Upper lobe of right lung (tissue), 1 donor: ENCODE results near the gene CHRDL2. TPM values are rescaled to one million over a fixed set of nuclear protein-coding genes. Genes with fewer than 3 reads are reported as not detected.

Experiments
- ATAC-seq: fragments of 200-7000 bp; cut with Tn5 transposase; one replicate; pipeline ENCODE4 v1.9.1; 2020; ENCODE audit warnings: mild to moderate bottlenecking, moderate library complexity
- DNase-seq: peaks from one replicate; pipeline ENCODE4 v3.0.0-alpha.2; 2020
- H3K27ac ChIP-seq: fragments of 200-600 bp; one replicate; pipeline ENCODE4 v1.8.0; 2022
- H3K27me3 ChIP-seq: fragments of 200-600 bp; one replicate; pipeline ENCODE4 v1.8.0; 2022; ENCODE audit warnings: mild to moderate bottlenecking
- H3K36me3 ChIP-seq: fragments of 200-600 bp; one replicate; pipeline ENCODE4 v1.8.0; 2022
- H3K4me1 ChIP-seq: fragments of 200-600 bp; one replicate; pipeline ENCODE4 v1.8.0; 2022
- H3K4me3 ChIP-seq: fragments of 200-600 bp; one replicate; pipeline ENCODE4 v1.8.0; 2022; ENCODE audit warnings: mild to moderate bottlenecking
- H3K9me3 ChIP-seq: fragments of 200-600 bp; one replicate; pipeline ENCODE4 v1.8.0; 2022
- CTCF ChIP-seq: fragments of 200-600 bp; IDR thresholded peaks from one replicate; pipeline ENCODE4 v1.8.0; 2022; ENCODE audit warnings: antibody characterized with exemption
- intact Hi-C: fragments of 100-400 bp; cut with DNase I; formaldehyde crosslinking; loops from one replicate; pipeline ENCODE4 v1.11.0; 2022
- total RNA-seq: library from RNA; stranded (reverse); fragmentation: NEBNext Ultra II Directional; extraction: Animal tissue kit (Norgen Biotek cat#: 25700); gene quantifications from one replicate; pipeline ENCODE4 v1.2.1, GENCODE V29; 2021
- donor health status: DM: no; HTN: yes; CAD: no; lungs with severe emphysema.

Gene CHRDL2
- total RNA-seq, 1 donor from 2014 or later, result 1.6 TPM

- Histone ChIP-seq H3K4me1 (peaks cover 23% of the 10 kb centered on the region), H3K4me3 (no peak overlapping the region), H3K36me3 (no peaks in the 10 kb centered on the region), H3K27ac (no peak overlapping the region), H3K27me3 (no peaks in the 10 kb centered on the region), H3K9me3 (no peaks in the 10 kb centered on the region)
- ATAC-seq (no peak), DNase-seq (no peak)
- intact Hi-C loops, result no loop called here
- TF ChIP-seq CTCF, result no peak
Measured at GRCh38 chr11:74694136-74694930, 36.9 kb downstream of the CHRDL2 start.

GRCh38 chr11:74693531-74693930, 37.7 kb downstream of the CHRDL2 start:
- Histone ChIP-seq H3K27me3 (no peaks in the 10 kb centered on the region), H3K36me3 (no peaks in the 10 kb centered on the region), H3K4me1 (peaks cover 23% of the 10 kb centered on the region), H3K4me3 (no peak overlapping the region), H3K27ac (no peak overlapping the region), H3K9me3 (no peaks in the 10 kb centered on the region)
- intact Hi-C loops, result no loop called here
- ATAC-seq, result no peak
- DNase-seq, result no peak
- TF ChIP-seq CTCF, result no peak

GRCh38 chr11:74691755-74692154, 39.5 kb downstream of the CHRDL2 start:
- no peaks in the 10 kb centered on the region for H3K9me3 ChIP-seq
- ATAC-seq (no peak), DNase-seq (no peak)
- H3K36me3 ChIP-seq, result no peaks in the 10 kb centered on the region
- peaks cover 22% of the 10 kb centered on the region for H3K4me1 ChIP-seq
- no peak overlapping the region for H3K27ac ChIP-seq
- intact Hi-C loops, result no loop called here
- no peak overlapping the region for H3K4me3 ChIP-seq
- no peak for TF ChIP-seq CTCF
- H3K27me3 ChIP-seq, result no peaks in the 10 kb centered on the region

- ATAC-seq (no peak), DNase-seq (no peak)
- Histone ChIP-seq H3K36me3 (no peaks in the 10 kb centered on the region), H3K9me3 (no peaks in the 10 kb centered on the region), H3K27me3 (no peaks in the 10 kb centered on the region), H3K4me3 (no peak overlapping the region), H3K27ac (no peak overlapping the region), H3K4me1 (peaks cover 10% of the 10 kb centered on the region)
- no peak for TF ChIP-seq CTCF
- intact Hi-C loops, result no loop called here
Measured at GRCh38 chr11:74689666-74690065, 41.6 kb downstream of the CHRDL2 start.

- Histone ChIP-seq H3K9me3 (no peaks in the 10 kb centered on the region), H3K36me3 (no peaks in the 10 kb centered on the region), H3K4me1 (peaks cover 18% of the 10 kb centered on the region), H3K27ac (no peak overlapping the region), H3K4me3 (no peak overlapping the region), H3K27me3 (no peaks in the 10 kb centered on the region)
- intact Hi-C loops, result no loop called here
- ATAC-seq, result peak; percentile 26
- no peak for TF ChIP-seq CTCF
- peak; percentile 30 for DNase-seq
Measured at GRCh38 chr11:74687237-74688023, 43.8 kb downstream of the CHRDL2 start.
